ENCODE data around the gene PRDM5.

PRDM5 gene

DNA sequence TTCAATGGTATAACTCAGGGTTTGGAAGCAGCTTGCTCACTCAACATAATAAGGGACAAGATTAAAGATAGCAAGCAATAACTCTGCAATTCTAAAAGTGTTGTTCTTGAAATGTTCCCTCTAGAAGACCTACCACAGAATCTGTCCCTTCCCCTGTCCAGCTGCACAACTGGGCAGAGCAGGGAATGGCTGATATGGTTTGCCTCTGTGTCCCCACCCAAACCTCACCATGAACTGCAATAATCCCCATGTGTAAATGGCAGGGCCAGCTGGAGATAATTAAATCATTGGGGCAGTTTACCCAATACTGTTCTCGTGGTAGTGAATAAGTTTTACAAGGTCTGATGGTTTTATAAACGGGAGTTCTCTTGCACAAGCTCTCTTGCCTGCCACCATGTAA lies 19.1 kb downstream of the PRDM5 start:
- no peak overlapping the region for H3K27ac ChIP-seq (ENCODE audit: low read length)
- H3K9ac ChIP-seq (ENCODE audit: low read length), result no peak overlapping the region
- no peaks in the 10 kb centered on the region for H3K27me3 ChIP-seq (ENCODE audit: control insufficient read depth, insufficient read depth, low read length)
- H3K4me3 ChIP-seq (ENCODE audit: low read length), result no peak overlapping the region
- H3K4me1 ChIP-seq (ENCODE audit: control insufficient read depth, low read depth, low read length), result no peaks in the 10 kb centered on the region
- peaks cover 8% of the 10 kb centered on the region for H3K36me3 ChIP-seq (ENCODE audit: control insufficient read depth, low read depth, low read length)
- H3K9me3 ChIP-seq (ENCODE audit: control insufficient read depth, low read depth, low read length), result no peaks in the 10 kb centered on the region

DNA sequence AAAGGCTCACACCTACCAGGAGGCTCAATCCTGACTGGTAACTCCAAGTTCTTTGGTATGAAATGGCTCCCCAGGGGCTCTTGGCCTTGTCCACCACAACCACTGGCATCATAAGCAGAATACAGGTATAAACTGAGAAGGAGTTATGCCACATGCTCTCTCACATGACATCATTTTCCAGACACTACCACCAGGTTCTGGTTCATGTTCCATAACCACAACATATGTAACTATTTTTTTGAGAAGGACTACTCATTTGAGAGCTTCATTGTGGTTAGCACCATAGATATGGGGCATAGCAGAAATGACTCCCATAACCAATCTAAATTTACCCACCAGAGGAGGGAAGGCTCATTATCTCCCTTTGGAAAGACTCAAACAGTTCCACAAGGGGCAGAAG lies 19.6 kb downstream of the PRDM5 start:
- no peaks in the 10 kb centered on the region for H3K9me3 ChIP-seq (ENCODE audit: control insufficient read depth, low read depth, low read length)
- no peak overlapping the region for H3K27ac ChIP-seq (ENCODE audit: low read length)
- H3K27me3 ChIP-seq (ENCODE audit: control insufficient read depth, insufficient read depth, low read length), result no peaks in the 10 kb centered on the region
- no peak overlapping the region for H3K9ac ChIP-seq (ENCODE audit: low read length)
- H3K4me3 ChIP-seq (ENCODE audit: low read length), result no peak overlapping the region
- peaks cover 10% of the 10 kb centered on the region for H3K36me3 ChIP-seq (ENCODE audit: control insufficient read depth, low read depth, low read length)
- no peaks in the 10 kb centered on the region for H3K4me1 ChIP-seq (ENCODE audit: control insufficient read depth, low read depth, low read length)

DNA sequence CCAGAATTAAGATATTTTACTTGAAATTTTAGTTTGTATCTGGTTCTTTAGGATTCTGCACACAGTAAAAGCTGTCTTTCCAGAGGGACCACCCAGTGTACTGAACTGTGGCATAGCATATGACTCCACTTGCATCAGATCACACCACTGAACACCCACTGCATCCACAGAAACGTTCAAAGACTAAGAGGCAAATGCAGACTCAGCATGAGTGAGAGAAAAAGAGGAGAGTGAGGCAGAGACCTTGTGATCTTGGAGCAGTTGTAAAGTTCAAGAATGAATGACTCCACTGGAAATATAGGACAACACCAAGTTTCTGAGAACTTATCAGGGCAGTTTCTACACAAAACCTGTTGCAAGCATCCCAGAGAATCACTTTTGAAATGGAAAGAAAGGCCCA lies 20.8 kb downstream of the PRDM5 start:
- Histone ChIP-seq H3K4me1 (ENCODE audit: control insufficient read depth, low read depth, low read length) (no peaks in the 10 kb centered on the region), H3K9me3 (ENCODE audit: control insufficient read depth, low read depth, low read length) (no peaks in the 10 kb centered on the region), H3K4me3 (ENCODE audit: low read length) (no peak overlapping the region), H3K27ac (ENCODE audit: low read length) (no peak overlapping the region), H3K9ac (ENCODE audit: low read length) (no peak overlapping the region), H3K27me3 (ENCODE audit: control insufficient read depth, insufficient read depth, low read length) (no peaks in the 10 kb centered on the region), H3K36me3 (ENCODE audit: control insufficient read depth, low read depth, low read length) (peaks cover 11% of the 10 kb centered on the region)

DNA sequence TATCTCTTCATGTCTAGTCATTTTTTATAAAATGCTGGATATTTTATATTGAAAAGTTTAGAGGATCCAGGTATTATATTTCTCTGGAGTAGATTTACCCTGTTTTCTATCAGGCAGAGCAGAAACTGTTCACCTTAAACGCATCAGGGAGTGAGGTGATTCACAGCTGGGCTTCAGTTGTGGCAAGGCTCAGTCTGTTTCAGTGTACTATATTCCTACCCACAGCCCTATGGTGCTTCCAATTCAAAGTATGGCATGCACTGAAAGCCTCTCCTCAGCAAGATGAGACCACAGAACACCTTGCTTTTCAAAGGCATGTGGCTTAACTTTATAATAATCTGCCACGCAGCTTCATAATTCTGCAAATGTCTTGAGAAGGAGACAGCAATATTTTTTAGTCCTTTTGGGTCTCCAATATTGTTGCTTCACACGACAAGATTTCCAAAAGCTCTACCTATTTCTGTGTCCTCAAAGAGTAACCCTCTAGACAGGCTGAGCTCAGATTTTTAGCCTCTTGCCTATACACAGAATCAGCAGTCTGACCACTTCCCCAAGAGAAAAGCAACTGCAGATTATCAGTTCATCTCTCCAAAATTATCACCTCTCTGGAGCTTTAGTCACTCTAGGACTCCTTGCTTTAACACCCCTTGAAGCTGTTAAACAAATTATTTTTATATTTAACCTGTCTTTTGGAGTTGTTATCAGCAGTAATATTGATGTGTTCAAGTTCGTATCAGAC lies 24.4 kb downstream of the PRDM5 start:
- peaks cover 2% of the 10 kb centered on the region for H3K36me3 ChIP-seq (ENCODE audit: control insufficient read depth, low read depth, low read length)
- H3K9me3 ChIP-seq (ENCODE audit: control insufficient read depth, low read depth, low read length), result no peaks in the 10 kb centered on the region
- no peaks in the 10 kb centered on the region for H3K4me1 ChIP-seq (ENCODE audit: control insufficient read depth, low read depth, low read length)
- no peak overlapping the region for H3K9ac ChIP-seq (ENCODE audit: low read length)
- H3K27me3 ChIP-seq (ENCODE audit: control insufficient read depth, insufficient read depth, low read length), result no peaks in the 10 kb centered on the region
- H3K4me3 ChIP-seq (ENCODE audit: low read length), result no peak overlapping the region
- H3K27ac ChIP-seq (ENCODE audit: low read length), result no peak overlapping the region

DNA sequence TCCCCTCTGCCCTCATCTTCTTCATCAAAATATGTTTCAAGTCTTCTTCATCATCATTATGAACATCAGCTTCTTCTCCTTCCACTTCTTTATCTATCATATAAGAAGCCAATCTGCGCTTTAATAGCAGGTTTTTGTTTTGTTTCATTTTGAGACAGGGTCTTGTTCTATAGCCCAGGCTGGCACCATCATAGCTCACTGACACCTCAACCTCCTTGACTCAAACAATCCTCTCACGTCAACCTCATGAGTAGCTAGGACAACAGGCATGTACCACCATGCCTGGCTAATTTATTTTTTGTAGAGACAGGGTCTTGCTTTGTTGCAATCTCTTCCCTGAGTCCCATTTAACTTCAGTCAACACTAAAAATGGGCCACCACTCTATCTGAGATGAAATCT lies 27.0 kb downstream of the PRDM5 start:
- no peaks in the 10 kb centered on the region for H3K9me3 ChIP-seq (ENCODE audit: control insufficient read depth, low read depth, low read length)
- peaks cover 2% of the 10 kb centered on the region for H3K36me3 ChIP-seq (ENCODE audit: control insufficient read depth, low read depth, low read length)
- no peaks in the 10 kb centered on the region for H3K4me1 ChIP-seq (ENCODE audit: control insufficient read depth, low read depth, low read length)
- H3K27ac ChIP-seq (ENCODE audit: low read length), result no peak overlapping the region
- H3K9ac ChIP-seq (ENCODE audit: low read length), result no peak overlapping the region
- no peaks in the 10 kb centered on the region for H3K27me3 ChIP-seq (ENCODE audit: control insufficient read depth, insufficient read depth, low read length)
- H3K4me3 ChIP-seq (ENCODE audit: low read length), result no peak overlapping the region

DNA sequence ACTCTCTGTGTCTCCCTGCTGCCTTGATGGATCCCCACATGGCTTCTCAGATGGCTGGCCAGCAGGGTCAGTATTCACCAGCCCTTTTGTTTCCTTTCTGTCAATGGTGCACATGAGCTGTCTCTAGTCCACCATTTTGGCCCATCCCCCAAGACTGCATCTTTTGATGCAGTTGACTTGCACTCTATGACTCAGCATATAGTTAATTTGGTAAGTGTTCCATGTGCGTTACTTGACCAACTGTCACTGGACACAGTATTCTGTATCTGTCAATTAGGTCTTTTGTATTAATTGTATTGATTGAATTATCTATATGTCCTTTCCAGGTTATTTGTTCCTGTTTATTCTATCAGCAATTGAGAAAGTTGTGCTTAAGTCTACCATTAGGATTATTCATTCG lies 29.2 kb downstream of the PRDM5 start:
- H3K4me1 ChIP-seq (ENCODE audit: control insufficient read depth, low read depth, low read length), result no peaks in the 10 kb centered on the region

DNA sequence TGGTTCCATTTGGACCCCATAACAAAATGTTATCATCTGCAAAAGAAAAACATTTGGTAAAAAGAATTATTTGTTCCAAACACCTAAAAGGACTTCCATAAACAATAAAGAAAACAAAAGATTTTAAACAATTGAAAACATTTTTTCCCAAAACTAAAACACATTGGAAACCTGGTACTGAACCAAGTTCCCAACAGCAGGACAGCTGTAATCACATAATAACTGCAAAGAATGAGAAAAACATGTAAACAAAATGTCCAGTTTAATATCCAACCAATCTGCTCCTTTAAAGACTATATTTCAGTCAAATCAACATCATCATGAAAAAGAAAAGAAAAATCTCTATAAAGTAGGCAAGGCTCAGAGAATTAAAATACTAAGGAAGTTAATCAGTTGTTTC lies 36.3 kb downstream of the PRDM5 start:
- Histone ChIP-seq H3K27ac (ENCODE audit: low read length) (no peak overlapping the region), H3K4me1 (ENCODE audit: control insufficient read depth, low read depth, low read length) (no peaks in the 10 kb centered on the region), H3K27me3 (ENCODE audit: control insufficient read depth, insufficient read depth, low read length) (no peaks in the 10 kb centered on the region), H3K9me3 (ENCODE audit: control insufficient read depth, low read depth, low read length) (peaks cover 2% of the 10 kb centered on the region), H3K4me3 (ENCODE audit: low read length) (no peak overlapping the region), H3K36me3 (ENCODE audit: control insufficient read depth, low read depth, low read length) (peaks cover 1% of the 10 kb centered on the region), H3K9ac (ENCODE audit: low read length) (no peak overlapping the region)

More for the DNA sequence above, 29.2 kb downstream of the PRDM5 start:
- no peaks in the 10 kb centered on the region for H3K27me3 ChIP-seq (ENCODE audit: control insufficient read depth, insufficient read depth, low read length)
- H3K36me3 ChIP-seq (ENCODE audit: control insufficient read depth, low read depth, low read length), result peaks cover 2% of the 10 kb centered on the region
- H3K27ac ChIP-seq (ENCODE audit: low read length), result no peak overlapping the region
- no peak overlapping the region for H3K4me3 ChIP-seq (ENCODE audit: low read length)
- no peaks in the 10 kb centered on the region for H3K9me3 ChIP-seq (ENCODE audit: control insufficient read depth, low read depth, low read length)
- H3K9ac ChIP-seq (ENCODE audit: low read length), result no peak overlapping the region

DNA sequence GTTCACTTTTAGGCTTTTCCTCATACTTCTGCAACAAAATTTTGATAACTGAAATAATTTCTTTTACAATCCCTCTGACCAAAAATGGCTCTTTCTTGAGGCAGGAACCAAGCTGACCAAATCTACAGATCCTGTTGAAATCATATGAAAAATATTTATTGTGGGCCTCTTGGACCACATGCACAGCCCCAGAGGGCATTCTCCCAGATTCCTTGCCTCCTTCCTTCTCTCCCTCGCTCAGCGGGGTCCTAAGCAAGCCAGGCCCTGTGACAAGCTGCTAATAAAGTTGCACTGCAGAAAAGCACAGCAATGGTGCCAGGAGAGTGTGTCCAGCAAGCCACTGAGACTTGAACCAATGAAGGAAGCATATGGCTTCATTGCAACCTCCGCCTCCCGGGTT lies 40.7 kb downstream of the PRDM5 start:
- Histone ChIP-seq H3K4me1 (ENCODE audit: control insufficient read depth, low read depth, low read length) (no peaks in the 10 kb centered on the region), H3K9ac (ENCODE audit: low read length) (no peak overlapping the region), H3K27me3 (ENCODE audit: control insufficient read depth, insufficient read depth, low read length) (no peaks in the 10 kb centered on the region), H3K4me3 (ENCODE audit: low read length) (no peak overlapping the region), H3K36me3 (ENCODE audit: control insufficient read depth, low read depth, low read length) (peaks cover 5% of the 10 kb centered on the region), H3K27ac (ENCODE audit: low read length) (no peak overlapping the region), H3K9me3 (ENCODE audit: control insufficient read depth, low read depth, low read length) (peaks cover 8% of the 10 kb centered on the region)

DNA sequence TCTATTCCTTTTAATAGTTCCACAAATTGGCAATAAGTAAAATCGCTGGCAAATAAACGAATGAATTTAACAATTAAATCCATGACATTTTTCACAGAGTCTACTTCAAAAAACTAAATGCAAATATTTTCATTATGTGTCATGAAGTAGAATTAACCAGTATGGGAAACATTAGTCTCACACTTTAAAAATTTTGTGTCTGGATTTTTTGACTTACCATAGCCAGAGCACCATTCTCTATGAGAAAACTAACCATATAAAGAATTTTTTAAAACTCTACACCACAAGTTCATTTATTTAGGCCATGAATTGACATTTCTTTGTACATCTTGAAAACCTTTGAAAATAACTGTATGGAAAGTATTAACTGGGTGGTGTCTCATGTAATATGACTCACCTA lies 41.2 kb downstream of the PRDM5 start:
- Histone ChIP-seq H3K4me3 (ENCODE audit: low read length) (no peak overlapping the region), H3K9ac (ENCODE audit: low read length) (no peak overlapping the region), H3K27ac (ENCODE audit: low read length) (no peak overlapping the region), H3K36me3 (ENCODE audit: control insufficient read depth, low read depth, low read length) (peaks cover 5% of the 10 kb centered on the region), H3K27me3 (ENCODE audit: control insufficient read depth, insufficient read depth, low read length) (no peaks in the 10 kb centered on the region), H3K4me1 (ENCODE audit: control insufficient read depth, low read depth, low read length) (no peaks in the 10 kb centered on the region), H3K9me3 (ENCODE audit: control insufficient read depth, low read depth, low read length) (peaks cover 8% of the 10 kb centered on the region)

DNA sequence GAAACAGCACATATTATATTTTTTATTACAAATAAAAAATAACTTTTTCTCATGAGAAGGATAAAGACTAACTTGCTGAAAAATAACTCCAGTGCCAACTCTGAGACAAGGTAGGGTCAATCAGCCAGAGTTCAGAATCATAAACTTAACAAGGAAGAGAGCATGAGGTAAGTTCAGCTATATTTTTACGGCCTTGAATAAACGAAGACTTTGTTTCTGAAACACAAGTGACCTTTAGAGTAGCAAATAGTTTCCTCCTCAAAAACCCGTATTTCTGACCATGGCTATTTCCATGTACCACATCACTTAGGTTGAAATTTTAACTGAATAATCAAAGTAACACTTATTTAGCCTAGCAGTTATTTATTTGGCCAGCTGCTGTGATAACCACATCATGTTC lies 45.5 kb downstream of the PRDM5 start:
- H3K9me3 ChIP-seq (ENCODE audit: control insufficient read depth, low read depth, low read length), result peaks cover 8% of the 10 kb centered on the region
- H3K4me3 ChIP-seq (ENCODE audit: low read length), result no peak overlapping the region
- peaks cover 5% of the 10 kb centered on the region for H3K36me3 ChIP-seq (ENCODE audit: control insufficient read depth, low read depth, low read length)

DNA sequence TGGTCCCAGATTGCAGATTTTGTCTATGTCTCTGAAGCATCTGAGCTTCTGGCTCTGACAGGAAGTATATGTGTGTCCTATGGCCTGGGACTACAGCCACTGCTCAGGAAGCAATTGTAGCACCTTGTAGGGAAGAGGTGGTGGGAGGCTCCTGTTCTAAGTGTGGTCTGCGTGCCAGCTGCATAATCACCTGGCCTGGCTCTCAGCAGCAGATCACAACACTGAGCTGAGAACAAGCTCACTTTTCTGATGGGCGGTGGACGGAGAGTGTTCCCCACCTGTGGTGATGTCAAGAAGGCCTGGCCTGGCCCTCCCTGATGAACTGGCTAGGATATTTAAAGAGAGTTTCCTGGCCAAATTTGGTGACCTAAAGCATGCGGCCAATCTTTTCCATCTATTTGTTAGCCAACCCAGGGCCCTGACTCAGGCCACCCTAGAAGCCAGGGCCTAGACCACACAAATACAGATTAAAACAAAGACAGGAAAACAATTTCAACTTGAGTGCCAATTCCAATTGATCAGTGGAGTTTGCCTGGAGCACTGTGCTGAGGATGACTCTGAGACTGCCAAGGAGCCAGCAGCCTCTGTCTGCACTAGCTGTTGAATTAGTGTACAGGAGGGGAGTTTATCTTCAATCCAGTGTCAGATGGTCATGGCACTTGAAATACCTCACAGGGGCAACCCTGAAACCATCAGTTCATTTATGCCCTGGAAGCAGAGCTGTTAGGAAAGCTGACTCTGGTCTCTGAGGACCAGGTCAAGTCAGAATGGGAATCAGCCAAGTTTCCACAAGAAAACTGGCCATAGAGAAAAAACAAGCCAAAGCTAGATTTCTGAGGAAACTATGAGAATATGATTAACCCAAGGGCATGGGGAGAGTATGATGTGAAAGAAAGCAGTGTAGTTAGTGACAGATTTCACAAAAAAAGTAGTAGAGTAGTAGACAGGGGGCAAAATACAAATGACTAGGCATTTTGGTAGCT lies 47.4 kb downstream of the PRDM5 start:
- no peak overlapping the region for H3K9ac ChIP-seq (ENCODE audit: low read length)
- H3K4me1 ChIP-seq (ENCODE audit: control insufficient read depth, low read depth, low read length), result peaks cover 15% of the 10 kb centered on the region
- H3K4me3 ChIP-seq (ENCODE audit: low read length), result no peak overlapping the region
- no peak overlapping the region for H3K27ac ChIP-seq (ENCODE audit: low read length)
- no peaks in the 10 kb centered on the region for H3K27me3 ChIP-seq (ENCODE audit: control insufficient read depth, insufficient read depth, low read length)
- H3K36me3 ChIP-seq (ENCODE audit: control insufficient read depth, low read depth, low read length), result no peaks in the 10 kb centered on the region
- H3K9me3 ChIP-seq (ENCODE audit: control insufficient read depth, low read depth, low read length), result no peaks in the 10 kb centered on the region

More for the DNA sequence above, 45.5 kb downstream of the PRDM5 start:
- Histone ChIP-seq H3K4me1 (ENCODE audit: control insufficient read depth, low read depth, low read length) (peaks cover 6% of the 10 kb centered on the region), H3K27ac (ENCODE audit: low read length) (no peak overlapping the region), H3K27me3 (ENCODE audit: control insufficient read depth, insufficient read depth, low read length) (no peaks in the 10 kb centered on the region), H3K9ac (ENCODE audit: low read length) (no peak overlapping the region)
